ENCODE data around the gene WDCP.

GRCh38 chr2:24048769-24049484, 1.7 kb upstream of the WDCP start:
- TF ChIP-seq CTCF (IDR thresholded peaks at IDR 0.05): no peak
- TF ChIP-seq POLR2A (IDR thresholded peaks at IDR 0.05): no peak
- TF ChIP-seq POLR2AphosphoS5 (IDR thresholded peaks at IDR 0.05): no peak

Data from breast epithelium (tissue), 3 donors.